K562 (cell line): ENCODE data around the gene TBX1. TPM values are rescaled to one million over a fixed set of nuclear protein-coding genes. Genes with fewer than 3 reads are reported as not detected.

Experiments used
- ARID3A ChIP-seq: IDR thresholded peaks from 2 replicates; pipeline ENCODE4 v1.6.1; 2012; ENCODE audit warnings: low read depth, low read length, improper control_type of control experiment, borderline replicate concordance
- CBX8 ChIP-seq: fragments of 200-600 bp; sonication (generic); IDR thresholded peaks from 2 replicates; pipeline ENCODE4 v1.6.1; 2012; ENCODE audit warnings: borderline replicate concordance, mixed run types, low read depth, mild to moderate bottlenecking, moderate library complexity, mixed read lengths, low read length, control low read depth, inconsistent platforms; ENCODE audit not compliant: poor library complexity, severe bottlenecking; ENCODE audit errors: extremely low read depth
- ELF1 ChIP-seq: fragments of 200-800 bp; sonication (Bioruptor generic); IDR thresholded peaks from 2 replicates; pipeline ENCODE4 v1.6.1; 2016; ENCODE audit warnings: missing genetic modification characterization, missing compliant biosample characterization
- FOXP1 ChIP-seq: sonication (generic); formaldehyde crosslinking; IDR thresholded peaks from 2 replicates; pipeline ENCODE4 v1.8.0; 2022; ENCODE audit warnings: mild to moderate bottlenecking, missing genetic modification reagents
- MGA ChIP-seq: fragments of 450-650 bp; IDR thresholded peaks from 2 replicates; pipeline ENCODE4 v1.6.1; 2016; ENCODE audit warnings: mild to moderate bottlenecking, moderate library complexity
- SRSF1 ChIP-seq: fragments of 200-400 bp; formaldehyde crosslinking; IDR thresholded peaks from 2 replicates; pipeline ENCODE4 v1.6.1; 2017; ENCODE audit warnings: mild to moderate bottlenecking, low read depth, low read length, moderate library complexity
- TCF3 ChIP-seq: sonication (generic); formaldehyde crosslinking; IDR thresholded peaks from 2 replicates; pipeline ENCODE4 v1.4.0; 2020; ENCODE audit warnings: mild to moderate bottlenecking, missing genetic modification reagents
- ZBTB1 ChIP-seq: sonication (generic); formaldehyde crosslinking; IDR thresholded peaks from 2 replicates; pipeline ENCODE4 v1.8.1; 2023; ENCODE audit warnings: missing genetic modification reagents, low read depth, mild to moderate bottlenecking, borderline replicate concordance
- ZNF398 ChIP-seq: fragments of 250-450 bp; sonication (Bioruptor Pico); IDR thresholded peaks from 2 replicates; pipeline ENCODE4 v1.8.0; 2021; ENCODE audit warnings: moderate library complexity, mild to moderate bottlenecking, inconsistent platforms
- ZNF695 ChIP-seq: fragments of 450-650 bp; formaldehyde crosslinking; IDR thresholded peaks from 2 replicates; pipeline ENCODE4 v1.4.0; 2020; ENCODE audit warnings: mild to moderate bottlenecking, moderate library complexity
- polyA plus RNA-seq, 8 experiments: library from polyadenylated mRNA; depleted of rRNA in 4 of 8; stranded (reverse) in 5 of 8; unstranded in 3 of 8; fragments of >200 nt; fragmentation: Nextera tagmentation in 2 of 8; fragmentation: Illumina TruSeq in 1 of 8; extraction: Ambion mirVana in 2 of 8; extraction: Trizol in 1 of 8; gene quantifications; 2 replicates each; pipeline versions ENCODE4 v1.2.1 to v1.2.3, GENCODE V29; 2011 to 2014; ENCODE audit warnings: inconsistent platforms in 1 of 8, missing spikeins in 1 of 8
- total RNA-seq, 7 experiments: library from RNA; depleted of rRNA in 6 of 7; stranded (reverse); fragments of >200 nt in 6 of 7; fragmentation: Illumina TruSeq in 2 of 7; extraction: Trizol in 2 of 7; gene quantifications; 2 replicates each; pipeline versions ENCODE4 v1.2.1 to v1.2.3, GENCODE V29; 2011 to 2021; ENCODE audit warnings: low replicate concordance in 1 of 7

TBX1 gene
- total and polyA plus RNA-seq, 9 of the 15 experiments (the other 6 are each of a cell fraction or from before 2014, with no cell fraction given), result 0.07 to 35.0 (median 3.9) TPM

GRCh38 chr22:19735665-19736510, 24.7 kb upstream of the TBX1 start (continued):
- TF ChIP-seq ARID3A (no peak), SRSF1 (no peak), ZBTB1 (CRISPR knock-in tag) (no peak), CBX8 (no peak), ZNF398 (CRISPR knock-in tag) (no peak), FOXP1 (CRISPR knock-in tag) (no peak), TCF3 (CRISPR knock-in tag) (no peak), ZNF695 (CRISPR knock-in tag) (no peak), ELF1 (tag) (no peak), MGA (no peak)
